Liver (tissue), 9 donors: Measurements from ENCODE around the gene MTA3. TPM values are rescaled to one million over a fixed set of nuclear protein-coding genes. Genes with fewer than 3 reads are reported as not detected.

ENCODE experiments used
- DNase-seq: peaks from one replicate; pipeline ENCODE4 v3.0.0-alpha.2; 2017; ENCODE audit warnings: low spot score
- H3K27ac ChIP-seq, 2 donors: one replicate each; pipeline ENCODE4 v1.7.0; 2013; ENCODE audit warnings: inconsistent platforms in 2 of 2, low read length in 2 of 2, control low read depth in 1 of 2, low read depth in 1 of 2, mild to moderate bottlenecking in 1 of 2
- H3K27me3 ChIP-seq, 4 donors: one replicate each; pipeline versions ENCODE4 v1.6.1 to v1.7.0; 2013; ENCODE audit warnings: low read length in 3 of 4, inconsistent platforms in 1 of 4, mild to moderate bottlenecking in 1 of 4, moderate library complexity in 1 of 4; ENCODE audit not compliant: control insufficient read depth in 4 of 4, insufficient read depth in 4 of 4
- H3K36me3 ChIP-seq, 4 donors: one replicate each; pipeline versions ENCODE4 v1.6.1 to v1.7.0; 2013; ENCODE audit warnings: low read length in 3 of 4, mild to moderate bottlenecking in 3 of 4, low read depth in 1 of 4, moderate library complexity in 1 of 4; ENCODE audit not compliant: control insufficient read depth in 4 of 4, insufficient read depth in 3 of 4
- H3K4me1 ChIP-seq, 4 donors: one replicate each; pipeline versions ENCODE4 v1.6.1 to v1.7.0; 2013; ENCODE audit warnings: low read length in 3 of 4, mild to moderate bottlenecking in 3 of 4, moderate library complexity in 1 of 4; ENCODE audit not compliant: control insufficient read depth in 4 of 4, insufficient read depth in 4 of 4
- H3K4me3 ChIP-seq, 3 donors: one replicate each; pipeline versions ENCODE4 v1.6.1 to v1.7.0; 2013; ENCODE audit warnings: low read length in 3 of 3, control low read depth in 1 of 3, low read depth in 1 of 3, mild to moderate bottlenecking in 1 of 3
- H3K9ac ChIP-seq, 2 donors: one replicate each; pipeline ENCODE4 v1.7.0; 2013; ENCODE audit warnings: low read length in 2 of 2, mild to moderate bottlenecking in 2 of 2, moderate library complexity in 2 of 2, control low read depth in 1 of 2, low read depth in 1 of 2
- H3K9me3 ChIP-seq, 4 donors: one replicate each; pipeline versions ENCODE4 v1.6.1 to v1.7.0; 2013; ENCODE audit warnings: low read length in 3 of 4; ENCODE audit not compliant: control insufficient read depth in 4 of 4
- CTCF ChIP-seq: fragments of 150-350 bp; IDR thresholded peaks from 2 replicates; pipeline ENCODE4 v1.5.1; 2017; ENCODE audit warnings: improper control_type of control experiment, low read depth, low read length; ENCODE audit not compliant: missing input control
- EGR1 ChIP-seq, 2 donors: IDR thresholded peaks; 2 replicates each; pipeline ENCODE4 v1.6.1; 2016 to 2018; ENCODE audit warnings: antibody characterized with exemption in 2 of 2, low read depth in 2 of 2
- FOXA1 ChIP-seq: IDR thresholded peaks from 2 replicates; pipeline ENCODE4 v1.6.1; 2016; ENCODE audit warnings: antibody characterized with exemption
- FOXA2 ChIP-seq: IDR thresholded peaks from 2 replicates; pipeline ENCODE4 v1.6.1; 2016; ENCODE audit warnings: antibody characterized with exemption
- GABPA ChIP-seq, 2 donors: IDR thresholded peaks in 1 of 2; conservative IDR thresholded peaks in 1 of 2; 2 replicates each; pipeline ENCODE4 v1.6.1; 2016; ENCODE audit warnings: antibody characterized with exemption in 2 of 2, mild to moderate bottlenecking in 1 of 2, moderate library complexity in 1 of 2
- HNF4A ChIP-seq, 2 donors: conservative IDR thresholded peaks; 2 replicates each; pipeline ENCODE4 v1.6.1; 2016; ENCODE audit warnings: antibody characterized with exemption in 2 of 2, mild to moderate bottlenecking in 2 of 2
- HNF4G ChIP-seq: IDR thresholded peaks from 2 replicates; pipeline ENCODE4 v1.6.1; 2016; ENCODE audit warnings: antibody characterized with exemption
- JUND ChIP-seq, 2 donors: IDR thresholded peaks; 2 replicates each; pipeline ENCODE4 v1.6.1; 2016; ENCODE audit warnings: antibody characterized with exemption in 2 of 2
- NR2F2 ChIP-seq: IDR thresholded peaks from 2 replicates; pipeline ENCODE4 v1.6.1; 2016; ENCODE audit warnings: antibody characterized with exemption
- REST ChIP-seq: IDR thresholded peaks from 2 replicates; pipeline ENCODE4 v1.6.1; 2016; ENCODE audit warnings: antibody characterized with exemption, mild to moderate bottlenecking
- RXRA ChIP-seq, 2 donors: IDR thresholded peaks; 2 replicates each; pipeline ENCODE4 v1.6.1; 2017 to 2018; ENCODE audit warnings: antibody characterized with exemption in 2 of 2, mild to moderate bottlenecking in 1 of 2
- SP1 ChIP-seq: IDR thresholded peaks from 2 replicates; pipeline ENCODE4 v1.6.1; 2018; ENCODE audit warnings: antibody characterized with exemption, mild to moderate bottlenecking
- TAF1 ChIP-seq: conservative IDR thresholded peaks from 2 replicates; pipeline ENCODE4 v1.6.1; 2016; ENCODE audit warnings: antibody characterized with exemption, mild to moderate bottlenecking
- YY1 ChIP-seq: IDR thresholded peaks from 2 replicates; pipeline ENCODE4 v1.6.1; 2016; ENCODE audit warnings: antibody characterized with exemption, mild to moderate bottlenecking
- ZBTB33 ChIP-seq: IDR thresholded peaks from 2 replicates; pipeline ENCODE4 v1.6.1; 2016; ENCODE audit warnings: antibody characterized with exemption
- WGBS: extraction: QIAGEN DNeasy Blood & Tissue Kit; methylation state at CpG from one replicate; pipeline ENCODE4 v1.1.7; 2013; 5-methylcytosine and 5-hydroxymethylcytosine counted together
- polyA plus RNA-seq, 2 donors: library from polyadenylated mRNA; stranded (reverse) in 1 of 2; unstranded in 1 of 2; fragments of 200-250 nt in 1 of 2; fragments of >200 nt in 1 of 2; fragmentation: Nextera tagmentation in 1 of 2; extraction: Ambion mirVana in 1 of 2; gene quantifications; one replicate each; pipeline versions ENCODE4 v1.2.1 to v1.2.3, GENCODE V29; 2013 to 2015
- total RNA-seq, 2 donors: library from RNA; depleted of rRNA; stranded (reverse); fragments of >200 nt; gene quantifications; one replicate each; pipeline ENCODE4 v1.2.3, GENCODE V29; 2014
- donor health status: healthy.
- donor health status: healthy.
- donor health status: healthy.
- donor health status: healthy.
- donor health status: healthy.

MTA3 gene
- total and polyA plus RNA-seq, 4 donors: 5.5 to 10.3 (median 6.8) TPM

DNA sequence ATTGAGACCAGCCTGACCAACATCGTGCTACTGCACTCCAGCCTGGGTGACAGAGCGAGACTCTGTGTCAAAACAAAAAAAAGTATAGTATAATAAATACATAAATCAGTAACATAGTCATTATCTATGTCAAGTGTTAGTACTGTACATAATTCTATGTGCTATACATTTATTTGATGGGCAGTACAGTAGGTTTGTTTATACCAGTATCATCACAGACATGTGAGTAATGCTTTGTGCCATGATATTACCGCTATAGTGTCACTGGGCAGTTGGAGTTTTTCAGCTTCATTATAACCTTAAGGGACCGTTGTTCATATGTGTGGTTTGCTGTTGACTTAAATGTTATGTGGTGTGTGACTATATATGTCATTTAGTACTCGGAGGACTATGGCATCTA lies 24.9 kb downstream of the MTA3 start (continued):
- TF ChIP-seq REST (no peak), ZBTB33 (no peak), GABPA (IDR thresholded peaks at IDR 0.05 in 1 of 2, conservative IDR thresholded peaks at IDR 0.05 in 1 of 2) (no peak), EGR1 (IDR thresholded peaks at IDR 0.05; ENCODE audit: low read depth in 2 of 2) (no peak), JUND (IDR thresholded peaks at IDR 0.05) (no peak), TAF1 (no peak), NR2F2 (no peak)

DNA sequence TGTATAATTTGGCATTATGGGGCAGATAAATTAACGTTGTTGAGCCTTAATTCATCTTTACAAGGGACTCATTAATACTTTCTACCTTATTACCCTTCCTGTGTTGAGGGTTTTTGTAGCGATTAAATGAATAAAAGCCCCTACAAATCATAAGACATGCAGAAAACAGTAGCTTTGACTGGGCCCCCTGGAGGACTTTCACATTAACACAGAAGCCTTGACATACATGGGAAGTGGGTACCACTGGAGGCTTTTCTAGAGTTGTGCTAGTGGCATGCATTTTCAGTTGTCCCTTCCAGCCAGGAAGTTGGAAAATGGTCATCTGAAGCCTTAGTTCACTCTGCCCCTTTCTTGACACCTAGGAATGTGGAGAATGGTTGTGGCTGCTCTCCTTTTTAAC lies 30.2 kb downstream of the MTA3 start:
- no peak for DNase-seq
- Histone ChIP-seq H3K4me1 (peaks cover 0 to 1% (median 0%) of the 10 kb centered on the region in 4 donors), H3K36me3 (no peaks in the 10 kb centered on the region), H3K27me3 (no peaks in the 10 kb centered on the region), H3K4me3 (no peak overlapping the region), H3K9me3 (no peaks in the 10 kb centered on the region), H3K27ac (no peak overlapping the region), H3K9ac (no peak overlapping the region)
- TF ChIP-seq SP1 (no peak), FOXA2 (no peak), NR2F2 (no peak), RXRA (IDR thresholded peaks at IDR 0.05) (no peak), ZBTB33 (no peak), REST (no peak), FOXA1 (no peak), JUND (IDR thresholded peaks at IDR 0.05) (no peak), HNF4A (conservative IDR thresholded peaks at IDR 0.05) (no peak), HNF4G (no peak), TAF1 (no peak), GABPA (IDR thresholded peaks at IDR 0.05 in 1 of 2, conservative IDR thresholded peaks at IDR 0.05 in 1 of 2) (no peak), YY1 (no peak), CTCF (no peak)
- 94% methylated on average over 2 of the region's 2 CpGs for WGBS
